ENCODE results near the gene ARHGAP15.

The ARHGAP15 gene

GRCh38 chr2:143300536-143300935, 171.3 kb downstream of the ARHGAP15 start:
- DNase-seq (ENCODE audit: insufficient read length, low spot score) (no peak), FAIRE-seq (no peak)
- no peak for TF ChIP-seq CTCF (IDR thresholded peaks at IDR 0.05; ENCODE audit: insufficient read depth, missing control alignments)

GRCh38 chr2:143311426-143311825, 182.2 kb downstream of the ARHGAP15 start:
- no peak for DNase-seq (ENCODE audit: insufficient read length, low spot score)
- no peak for TF ChIP-seq CTCF (IDR thresholded peaks at IDR 0.05; ENCODE audit: insufficient read depth, missing control alignments)
- peak; percentile 73 for FAIRE-seq

- no peak for FAIRE-seq
- no peak for DNase-seq (ENCODE audit: insufficient read length, low spot score)
- TF ChIP-seq CTCF (IDR thresholded peaks at IDR 0.05; ENCODE audit: insufficient read depth, missing control alignments): no peak
Observed at GRCh38 chr2:143312441-143312840, 183.2 kb downstream of the ARHGAP15 start.

- TF ChIP-seq CTCF (IDR thresholded peaks at IDR 0.05; ENCODE audit: insufficient read depth, missing control alignments): no peak
- FAIRE-seq: no peak
- no peak for DNase-seq (ENCODE audit: insufficient read length, low spot score)
Observed at GRCh38 chr2:143313861-143314260, 184.6 kb downstream of the ARHGAP15 start.

GRCh38 chr2:143321994-143322393, 192.8 kb downstream of the ARHGAP15 start:
- TF ChIP-seq CTCF (IDR thresholded peaks at IDR 0.05; ENCODE audit: insufficient read depth, missing control alignments): no peak
- no peak for FAIRE-seq
- DNase-seq (ENCODE audit: insufficient read length, low spot score): no peak

GRCh38 chr2:143329288-143329687, 200.1 kb downstream of the ARHGAP15 start:
- no peak for TF ChIP-seq CTCF (IDR thresholded peaks at IDR 0.05; ENCODE audit: insufficient read depth, missing control alignments)
- FAIRE-seq (no peak), DNase-seq (ENCODE audit: insufficient read length, low spot score) (no peak)

- TF ChIP-seq CTCF (IDR thresholded peaks at IDR 0.05; ENCODE audit: insufficient read depth, missing control alignments): no peak
- FAIRE-seq (no peak), DNase-seq (ENCODE audit: insufficient read length, low spot score) (no peak)
Observed at GRCh38 chr2:143333168-143333791, 204.1 kb downstream of the ARHGAP15 start.
